PC-9 (cell line): ENCODE results near the gene EFEMP2. TPM values are rescaled to one million over a fixed set of nuclear protein-coding genes. Genes with fewer than 3 reads are reported as not detected.

Experiments used
- BruUV-seq: library from RNA; stranded (reverse); fragments of 400-500 nt; replicated peaks from 2 replicates; lab custom pipeline; 2021; lab: Mats Ljungman, UMichigan
- CTCF ChIA-PET: fragments of 300-600 bp; sonication (Branson Sonifier 250); formaldehyde crosslinking; loops from one replicate; lab custom pipeline; 2022; ENCODE audit warnings: antibody characterized with exemption; lab: Charles Lee
- POLR2A ChIA-PET: fragments of 300-600 bp; sonication (Branson Sonifier 250); formaldehyde crosslinking; loops from one replicate; lab custom pipeline; 2022; ENCODE audit warnings: antibody characterized with exemption; ENCODE audit not compliant: unreplicated experiment; lab: Charles Lee
- DNase-seq, 2 experiments: peaks; one replicate each; pipeline versions ENCODE4 v3.0.0 to v3.0.0-alpha.2; 2015 to 2022; ENCODE audit warnings: mixed read lengths in 1 of 2
- H2AFZ ChIP-seq: fragments of 200-600 bp; sonication (generic); 2 replicates; pipeline ENCODE4 v1.8.1; 2017; ENCODE audit warnings: antibody characterized with exemption
- H3F3A ChIP-seq: fragments of 200-600 bp; sonication (generic); 2 replicates; pipeline ENCODE4 v1.8.1; 2017; ENCODE audit warnings: antibody characterized with exemption, mild to moderate bottlenecking, low read depth; ENCODE audit not compliant: insufficient read depth
- H3K27ac ChIP-seq: fragments of 200-600 bp; sonication (generic); 2 replicates; pipeline ENCODE4 v1.6.1; 2016; ENCODE audit warnings: mixed run types
- H3K27me3 ChIP-seq: fragments of 200-600 bp; sonication (generic); 2 replicates; pipeline ENCODE4 v1.6.1; 2016; ENCODE audit warnings: low read depth, mixed run types; ENCODE audit not compliant: insufficient read depth
- H3K36me3 ChIP-seq: fragments of 200-600 bp; sonication (generic); 2 replicates; pipeline ENCODE4 v1.6.1; 2016; ENCODE audit warnings: low read depth, mixed run types
- H3K4me1 ChIP-seq: fragments of 200-600 bp; sonication (generic); replicated peaks from 2 replicates; pipeline ENCODE4 v1.6.1; 2016; ENCODE audit warnings: mixed run types; ENCODE audit not compliant: insufficient read depth
- H3K4me2 ChIP-seq: fragments of 200-600 bp; sonication (generic); 2 replicates; pipeline ENCODE4 v1.6.1; 2017; ENCODE audit warnings: mixed run types
- H3K4me3 ChIP-seq: fragments of 200-600 bp; sonication (generic); 2 replicates; pipeline ENCODE4 v1.6.1; 2016; ENCODE audit warnings: mixed run types
- H3K79me2 ChIP-seq: fragments of 200-600 bp; sonication (generic); 2 replicates; pipeline ENCODE4 v1.6.1; 2017; ENCODE audit warnings: low read depth, mixed run types
- H3K9me2 ChIP-seq: fragments of 200-600 bp; sonication (generic); 2 replicates; pipeline ENCODE4 v1.8.1; 2017; ENCODE audit warnings: mild to moderate bottlenecking; ENCODE audit not compliant: insufficient read depth
- H3K9me3 ChIP-seq: fragments of 200-600 bp; sonication (generic); 2 replicates; pipeline ENCODE4 v1.8.1; 2016; ENCODE audit warnings: low read depth; ENCODE audit not compliant: insufficient read depth
- H4K20me1 ChIP-seq: fragments of 200-600 bp; sonication (generic); 2 replicates; pipeline ENCODE4 v1.8.1; 2017; ENCODE audit not compliant: insufficient read depth
- CTCF ChIP-seq: fragments of 200-600 bp; sonication (generic); conservative IDR thresholded peaks from 2 replicates; pipeline ENCODE4 v1.6.1; 2017; ENCODE audit warnings: mixed run types, antibody characterized with exemption, mild to moderate bottlenecking, moderate library complexity
- EZH2 ChIP-seq: fragments of 200-600 bp; sonication (generic); IDR thresholded peaks from 2 replicates; pipeline ENCODE4 v1.8.0; 2017; ENCODE audit warnings: antibody characterized with exemption, low read depth
- intact Hi-C: fragments of 100-400 bp; cut with micrococcal nuclease; formaldehyde crosslinking; loops from one replicate; pipeline ENCODE4 v1.10.0; 2022; ENCODE audit not compliant: unreplicated experiment
- total RNA-seq: library from RNA; stranded (reverse); gene quantifications from 2 replicates; pipeline ENCODE4 v1.2.3, GENCODE V29; 2021

EFEMP2 gene
- total RNA-seq, 1 experiment from 2014 or later: 18.1 TPM

- no peaks in the 10 kb centered on the region for H3K9me2 ChIP-seq
- H3K36me3 ChIP-seq: peaks cover 18% of the 10 kb centered on the region; the same call in 1 of the 2 replicates
- peaks cover 36% of the 10 kb centered on the region for H3K79me2 ChIP-seq
- peaks cover 28% of the 10 kb centered on the region for H3K4me1 ChIP-seq
- H4K20me1 ChIP-seq: 0 out of 2 replicates have a peak, but pooled peaks cover 6% of the 10 kb centered on the region
- peak within 1 kb of the TSS; percentile 51 for H3K27ac ChIP-seq
- intact Hi-C loops: loop anchor here (1.0 to 10.0 kb wide), 7 partner anchors 29 to 251 kb away; partner anchors contain the start of genes C11orf68, DRAP1, SART1 and SIPA1
- H3K4me2 ChIP-seq: peak within 1 kb of the TSS; percentile 98
- CTCF ChIA-PET: interaction anchor here (0.6 to 3.2 kb wide), 19 partner anchors 9 to 742 kb away, joined by 3 to 24 read pairs (median 4); partner anchors contain the start of genes MUS81 and SART1
- peak; percentile 92 to 97 for DNase-seq
- H3F3A ChIP-seq: peaks cover 69% of the 10 kb centered on the region
- BruUV-seq: no TSS peak
- peak within 1 kb of the TSS; percentile 94 for H2AFZ ChIP-seq
- H3K9me3 ChIP-seq: no peaks in the 10 kb centered on the region
- POLR2A ChIA-PET: interaction anchor here (0.5 to 1.1 kb wide), 18 partner anchors 10 to 1487 kb away, joined by 3 to 29 read pairs (median 6); partner anchors contain the start of genes EIF1AD, FOSL1, KAT5 and MUS81
- TF ChIP-seq CTCF: peak; percentile 90
- TF ChIP-seq EZH2: no peak
- peak within 1 kb of the TSS; percentile 80 for H3K4me3 ChIP-seq
- H3K27me3 ChIP-seq: no peaks in the 10 kb centered on the region
These were observed 15.7 kb upstream of the EFEMP2 start, which contains the start of gene FIBP for GRCh38 chr11:65888163-65888814. Gene FIBP (minus strand): TSS chr11:65888471. CDS start chr11:65888418, 53 bp downstream.

GRCh38 chr11:65887723-65888162, 15.1 kb upstream of the EFEMP2 start:
- Histone ChIP-seq H3K9me3 (no peaks in the 10 kb centered on the region), H3K9me2 (no peaks in the 10 kb centered on the region), H3K4me3 (peak overlapping the region; percentile 80), H3K27me3 (no peaks in the 10 kb centered on the region), H3F3A (peaks cover 63% of the 10 kb centered on the region), H4K20me1 (0 out of 2 replicates have a peak, but pooled peaks cover 6% of the 10 kb centered on the region), H3K4me2 (peak overlapping the region; percentile 98), H3K36me3 (peaks cover 18% of the 10 kb centered on the region; the same call in 1 of the 2 replicates), H3K79me2 (peaks cover 31% of the 10 kb centered on the region), H2AFZ (peak overlapping the region; percentile 94), H3K4me1 (peaks cover 28% of the 10 kb centered on the region), H3K27ac (peak overlapping the region; percentile 26; the same call in 1 of the 2 replicates)
- POLR2A ChIA-PET: interaction anchor here (0.5 to 1.1 kb wide), 14 partner anchors 9 to 774 kb away, joined by 3 to 29 read pairs (median 6); partner anchors contain the start of genes EIF1AD, FOSL1, KAT5 and MUS81
- TF ChIP-seq CTCF: no peak
- TF ChIP-seq EZH2: no peak
- CTCF ChIA-PET: interaction anchor here (0.6 to 3.2 kb wide), 19 partner anchors 9 to 741 kb away, joined by 3 to 24 read pairs (median 4); partner anchors contain the start of genes MUS81 and SART1
- BruUV-seq: TSS peak; percentile 4
- no peak for DNase-seq
- intact Hi-C loops: loop anchor here (1.0 to 10.0 kb wide), 7 partner anchors 28 to 250 kb away; partner anchors contain the start of genes C11orf68, DRAP1, SART1 and SIPA1
